A673 (cell line): ENCODE measurements around the gene SRPX.

Experiments
- CTCF ChIP-seq: fragments of 300-800, 200-600 bp; sonication (generic); conservative IDR thresholded peaks from 2 replicates; pipeline ENCODE4 v1.5.1; 2017; ENCODE audit warnings: low read depth, mild to moderate bottlenecking, antibody characterized with exemption, low read length, moderate library complexity, mixed read lengths
- EZH2 ChIP-seq: fragments of 200-600 bp; sonication (generic); IDR thresholded peaks from 2 replicates; pipeline ENCODE4 v1.6.1; 2017; ENCODE audit warnings: borderline replicate concordance, low read depth, mild to moderate bottlenecking, mixed read lengths, antibody characterized with exemption, low read length; ENCODE audit not compliant: poor library complexity, severe bottlenecking

GRCh38 chrX:38124000-38124399, 96.7 kb downstream of the SRPX start:
- no peak for TF ChIP-seq EZH2
- TF ChIP-seq CTCF: no peak
